ENCODE results near the gene SLC30A9.

The SLC30A9 gene

GRCh38 chr4:41992967-41993857 is 2.9 kb downstream of the SLC30A9 start:
- Histone ChIP-seq H3F3A (ENCODE audit: insufficient read depth, low read length) (0 out of 2 replicates have a peak, but pooled peaks cover 3% of the 10 kb centered on the region), H3K9me3 (replicated peaks; ENCODE audit: insufficient read depth, low read length) (no peaks in the 10 kb centered on the region), H3K4me3 (ENCODE audit: low read length) (no peak overlapping the region), H3K36me3 (replicated peaks; ENCODE audit: insufficient read depth, low read length) (no peaks in the 10 kb centered on the region), H3K27ac (ENCODE audit: low read length) (no peak overlapping the region), H3K4me2 (ENCODE audit: low read depth, low read length) (no peak overlapping the region), H3K27me3 (replicated peaks; ENCODE audit: insufficient read depth, low read length) (no peaks in the 10 kb centered on the region), H4K20me1 (ENCODE audit: insufficient read depth, low read length) (no peaks in the 10 kb centered on the region), H3K9ac (ENCODE audit: low read length) (no peak overlapping the region), H3K4me1 (ENCODE audit: low read length) (peaks cover 5% of the 10 kb centered on the region; the same call in 1 of the 2 replicates), H3K79me2 (ENCODE audit: low read length) (peaks cover 23% of the 10 kb centered on the region), H3K9me2 (replicated peaks; ENCODE audit: insufficient read depth, low read length) (no peaks in the 10 kb centered on the region), H2AFZ (ENCODE audit: low read length) (no peak overlapping the region)
- TF ChIP-seq CTCF (IDR thresholded peaks at IDR 0.05; ENCODE audit: low read length) = no peak
- TF ChIP-seq EZH2phosphoT487 (IDR thresholded peaks at IDR 0.05; ENCODE audit: low read length) = no peak
- no peak for TF ChIP-seq EZH2 (optimal IDR thresholded peaks at IDR 0.05; ENCODE audit: low read depth, low read length)
- DNase-seq = no peak

GRCh38 chr4:41994461-41994985 is 4.2 kb downstream of the SLC30A9 start:
- H3K4me2 ChIP-seq (ENCODE audit: low read depth, low read length) = no peak overlapping the region
- no peak overlapping the region for H3K27ac ChIP-seq (ENCODE audit: low read length)
- H3K4me3 ChIP-seq (ENCODE audit: low read length) = no peak overlapping the region
- no peaks in the 10 kb centered on the region for H3K36me3 ChIP-seq (replicated peaks; ENCODE audit: insufficient read depth, low read length)
- H2AFZ ChIP-seq (ENCODE audit: low read length) = no peak overlapping the region
- H3K27me3 ChIP-seq (replicated peaks; ENCODE audit: insufficient read depth, low read length) = no peaks in the 10 kb centered on the region
- TF ChIP-seq EZH2phosphoT487 (IDR thresholded peaks at IDR 0.05; ENCODE audit: low read length) = no peak
- TF ChIP-seq CTCF (IDR thresholded peaks at IDR 0.05; ENCODE audit: low read length) = no peak
- no peak for TF ChIP-seq EZH2 (optimal IDR thresholded peaks at IDR 0.05; ENCODE audit: low read depth, low read length)
- H4K20me1 ChIP-seq (ENCODE audit: insufficient read depth, low read length) = no peaks in the 10 kb centered on the region
- no peak overlapping the region for H3K9ac ChIP-seq (ENCODE audit: low read length)
- no peaks in the 10 kb centered on the region for H3K9me2 ChIP-seq (replicated peaks; ENCODE audit: insufficient read depth, low read length)
- no peaks in the 10 kb centered on the region for H3K9me3 ChIP-seq (replicated peaks; ENCODE audit: insufficient read depth, low read length)
- peaks cover 5% of the 10 kb centered on the region; the same call in 1 of the 2 replicates for H3K4me1 ChIP-seq (ENCODE audit: low read length)
- 0 out of 2 replicates have a peak, but pooled peaks cover 3% of the 10 kb centered on the region for H3F3A ChIP-seq (ENCODE audit: insufficient read depth, low read length)
- no peak for DNase-seq
- H3K79me2 ChIP-seq (ENCODE audit: low read length) = peaks cover 23% of the 10 kb centered on the region

- Histone ChIP-seq H3K27me3 (replicated peaks; ENCODE audit: insufficient read depth, low read length) (no peaks in the 10 kb centered on the region), H4K20me1 (ENCODE audit: insufficient read depth, low read length) (no peaks in the 10 kb centered on the region; the same call in 1 of the 2 replicates), H3K9ac (ENCODE audit: low read length) (no peak overlapping the region), H3K9me2 (replicated peaks; ENCODE audit: insufficient read depth, low read length) (no peaks in the 10 kb centered on the region), H2AFZ (ENCODE audit: low read length) (no peak overlapping the region), H3K27ac (ENCODE audit: low read length) (no peak overlapping the region), H3K79me2 (ENCODE audit: low read length) (peaks cover 4% of the 10 kb centered on the region), H3K4me1 (ENCODE audit: low read length) (no peaks in the 10 kb centered on the region), H3F3A (ENCODE audit: insufficient read depth, low read length) (no peaks in the 10 kb centered on the region), H3K36me3 (replicated peaks; ENCODE audit: insufficient read depth, low read length) (no peaks in the 10 kb centered on the region), H3K9me3 (replicated peaks; ENCODE audit: insufficient read depth, low read length) (no peaks in the 10 kb centered on the region), H3K4me2 (ENCODE audit: low read depth, low read length) (no peak overlapping the region), H3K4me3 (ENCODE audit: low read length) (no peak overlapping the region)
- TF ChIP-seq EZH2 (optimal IDR thresholded peaks at IDR 0.05; ENCODE audit: low read depth, low read length) (no peak), EZH2phosphoT487 (IDR thresholded peaks at IDR 0.05; ENCODE audit: low read length) (no peak), CTCF (IDR thresholded peaks at IDR 0.05; ENCODE audit: low read length) (no peak)
- DNase-seq = no peak
Measured at GRCh38 chr4:41998019-41998418, 7.7 kb downstream of the SLC30A9 start.

Measured in MM.1S (cell line).